ENCODE results near the gene PBXIP1. TPM values are rescaled to one million over a fixed set of nuclear protein-coding genes. Genes with fewer than 3 reads are reported as not detected.
"Not testable (repeated sequence)": the region's sequence is repeated elsewhere in the genome, so short reads cannot be mapped to it uniquely, and the experiment has no call there.

The PBXIP1 gene
- total and polyA plus RNA-seq, 5 donors from 2014 or later: 349 to 774 (median 412) TPM

DNA sequence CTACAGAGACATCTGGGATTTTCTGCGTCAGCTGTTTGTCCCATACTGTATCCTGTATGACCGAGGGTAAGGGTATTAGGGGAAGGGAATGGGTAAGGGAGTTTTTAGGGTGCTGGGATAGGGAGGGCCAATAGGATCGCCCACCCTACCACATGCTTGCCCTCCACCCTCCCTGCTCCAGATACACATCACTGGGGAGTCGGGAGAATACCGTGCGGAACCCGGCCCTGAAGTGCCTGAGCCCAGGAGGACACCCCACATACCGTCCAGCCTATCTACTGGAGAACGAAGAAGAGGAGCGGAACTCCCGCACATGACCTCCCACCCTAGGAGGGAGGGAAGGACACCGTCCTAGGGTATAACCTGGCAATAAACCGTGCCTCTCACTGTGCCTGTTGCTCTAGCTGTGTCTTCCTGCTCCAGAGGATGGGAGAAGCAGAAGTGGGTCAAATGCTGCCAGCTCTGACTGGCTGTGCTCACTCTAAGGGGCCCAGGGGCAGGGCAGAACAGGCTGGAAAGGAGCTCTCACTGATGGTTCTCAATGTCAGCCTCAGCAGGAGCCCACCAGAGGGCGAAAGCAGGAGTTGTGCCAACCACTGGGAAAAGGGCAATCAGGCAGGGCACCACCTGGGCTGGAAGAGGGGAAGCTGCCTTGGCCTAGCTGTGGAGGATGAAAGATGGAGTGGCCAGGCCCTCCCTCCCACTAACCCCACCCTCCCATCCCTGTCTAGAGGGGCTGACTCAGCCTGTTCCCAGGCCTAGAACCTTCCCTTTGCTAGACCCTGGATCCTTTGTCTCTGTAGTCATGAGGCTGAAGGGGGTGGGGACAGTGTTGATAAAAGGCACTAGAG is 37.0 kb upstream of the PBXIP1 start:
- Histone ChIP-seq H3K4me3 (ENCODE audit: low read depth, low read length) (no peak overlapping the region), H3K27ac (ENCODE audit: insufficient read depth, low read length, poor library complexity, severe bottlenecking) (no peak overlapping the region), H3K27me3 (ENCODE audit: control insufficient read depth, insufficient read depth, low read length) (no peaks in the 10 kb centered on the region), H3K9me3 (ENCODE audit: control insufficient read depth in 2 of 2, low read length in 2 of 2) (no peaks in the 10 kb centered on the region), H3K4me1 (ENCODE audit: control insufficient read depth, insufficient read depth, low read length, poor library complexity, severe bottlenecking) (no peaks in the 10 kb centered on the region), H3K36me3 (ENCODE audit: control insufficient read depth, insufficient read depth, low read length) (peaks cover 26% of the 10 kb centered on the region)
- no peak overlapping the region for H3K27ac Mint-ChIP-seq
- H3K4me3 Mint-ChIP-seq: no peak overlapping the region
- H3K9me3 Mint-ChIP-seq: no peaks in the 10 kb centered on the region
- no peaks in the 10 kb centered on the region for H3K27me3 Mint-ChIP-seq
- peaks cover 13% of the 10 kb centered on the region for H3K36me3 Mint-ChIP-seq
- DNase-seq (no peak), ATAC-seq (ENCODE audit: low read depth in 2 of 2) (no peak)
- peaks cover 0 to 30% (median 7%) of the 10 kb centered on the region in 4 donors for H3K4me1 Mint-ChIP-seq

GRCh38 chr1:154990276-154990675 is 34.4 kb upstream of the PBXIP1 start:
- Histone ChIP-seq H3K27me3 (ENCODE audit: control insufficient read depth, insufficient read depth, low read length) (no peaks in the 10 kb centered on the region), H3K9me3 (ENCODE audit: control insufficient read depth in 2 of 2, low read length in 2 of 2) (no peaks in the 10 kb centered on the region), H3K4me3 (ENCODE audit: low read depth, low read length) (no peak overlapping the region), H3K27ac (ENCODE audit: insufficient read depth, low read length, poor library complexity, severe bottlenecking) (no peak overlapping the region), H3K36me3 (ENCODE audit: control insufficient read depth, insufficient read depth, low read length) (peaks cover 30% of the 10 kb centered on the region), H3K4me1 (ENCODE audit: control insufficient read depth, insufficient read depth, low read length, poor library complexity, severe bottlenecking) (peaks cover under 1% of the 10 kb centered on the region)
- DNase-seq: no peak
- no peak for ATAC-seq (ENCODE audit: low read depth in 2 of 2)
- no peaks in the 10 kb centered on the region for H3K9me3 Mint-ChIP-seq
- no peaks in the 10 kb centered on the region for H3K27me3 Mint-ChIP-seq
- H3K36me3 Mint-ChIP-seq: peaks cover 13% of the 10 kb centered on the region
- no peak overlapping the region for H3K27ac Mint-ChIP-seq
- H3K4me1 Mint-ChIP-seq: peaks cover 0 to 18% (median 7%) of the 10 kb centered on the region in 4 donors
- H3K4me3 Mint-ChIP-seq: no peak overlapping the region

GRCh38 chr1:154989195-154989860 is 33.4 kb upstream of the PBXIP1 start:
- no peak overlapping the region for H3K4me3 Mint-ChIP-seq
- H3K27ac Mint-ChIP-seq: peak overlapping the region in 1 of 3 donors; percentile 29
- H3K36me3 Mint-ChIP-seq: peaks cover 13% of the 10 kb centered on the region
- DNase-seq (no peak), ATAC-seq (ENCODE audit: low read depth in 2 of 2) (no peak)
- H3K9me3 Mint-ChIP-seq: no peaks in the 10 kb centered on the region
- Histone ChIP-seq H3K4me1 (ENCODE audit: control insufficient read depth, insufficient read depth, low read length, poor library complexity, severe bottlenecking) (peaks cover 10% of the 10 kb centered on the region), H3K4me3 (ENCODE audit: low read depth, low read length) (no peak overlapping the region), H3K36me3 (ENCODE audit: control insufficient read depth, insufficient read depth, low read length) (peaks cover 30% of the 10 kb centered on the region), H3K27me3 (ENCODE audit: control insufficient read depth, insufficient read depth, low read length) (no peaks in the 10 kb centered on the region), H3K9me3 (ENCODE audit: control insufficient read depth in 2 of 2, low read length in 2 of 2) (no peaks in the 10 kb centered on the region), H3K27ac (ENCODE audit: insufficient read depth, low read length, poor library complexity, severe bottlenecking) (no peak overlapping the region)
- H3K27me3 Mint-ChIP-seq: no peaks in the 10 kb centered on the region
- H3K4me1 Mint-ChIP-seq: peaks cover 0 to 18% (median 7%) of the 10 kb centered on the region in 4 donors

DNA sequence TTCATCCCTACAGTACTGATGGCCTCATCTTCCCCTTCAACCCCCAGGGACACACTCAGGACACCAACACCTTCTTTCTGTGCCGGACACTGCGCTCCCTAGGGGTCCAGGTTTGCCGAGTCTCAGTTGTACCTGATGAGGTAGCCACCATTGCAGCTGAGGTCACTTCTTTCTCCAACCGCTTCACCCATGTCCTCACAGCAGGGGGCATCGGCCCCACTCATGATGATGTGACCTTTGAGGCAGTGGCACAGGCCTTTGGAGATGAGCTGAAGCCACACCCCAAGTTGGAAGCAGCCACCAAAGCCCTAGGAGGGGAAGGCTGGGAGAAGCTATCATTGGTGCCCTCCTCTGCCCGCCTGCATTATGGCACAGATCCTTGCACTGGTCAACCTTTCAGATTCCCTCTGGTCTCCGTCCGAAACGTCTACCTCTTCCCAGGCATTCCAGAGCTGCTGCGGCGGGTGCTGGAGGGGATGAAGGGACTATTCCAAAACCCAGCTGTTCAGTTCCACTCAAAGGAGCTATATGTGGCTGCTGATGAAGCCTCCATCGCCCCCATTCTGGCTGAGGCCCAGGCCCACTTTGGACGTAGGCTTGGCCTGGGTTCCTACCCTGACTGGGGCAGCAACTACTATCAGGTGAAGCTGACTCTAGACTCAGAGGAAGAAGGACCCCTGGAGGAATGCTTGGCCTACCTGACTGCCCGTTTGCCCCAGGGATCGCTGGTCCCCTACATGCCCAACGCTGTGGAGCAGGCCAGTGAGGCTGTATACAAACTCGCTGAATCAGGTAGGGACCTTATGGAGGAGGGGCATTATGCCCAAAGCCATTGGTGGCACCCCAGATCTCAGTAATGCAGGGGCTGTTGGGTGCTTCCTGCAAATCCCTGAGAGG is 32.4 kb upstream of the PBXIP1 start:
- H3K36me3 Mint-ChIP-seq: peaks cover 13% of the 10 kb centered on the region
- Histone ChIP-seq H3K4me3 (ENCODE audit: low read depth, low read length) (no peak overlapping the region), H3K27ac (ENCODE audit: insufficient read depth, low read length, poor library complexity, severe bottlenecking) (no peak overlapping the region), H3K27me3 (ENCODE audit: control insufficient read depth, insufficient read depth, low read length) (no peaks in the 10 kb centered on the region), H3K9me3 (ENCODE audit: control insufficient read depth in 2 of 2, low read length in 2 of 2) (no peaks in the 10 kb centered on the region), H3K4me1 (ENCODE audit: control insufficient read depth, insufficient read depth, low read length, poor library complexity, severe bottlenecking) (peaks cover 20% of the 10 kb centered on the region), H3K36me3 (ENCODE audit: control insufficient read depth, insufficient read depth, low read length) (peaks cover 30% of the 10 kb centered on the region)
- H3K4me3 Mint-ChIP-seq: no peak overlapping the region
- H3K4me1 Mint-ChIP-seq: peaks cover 0 to 18% (median 10%) of the 10 kb centered on the region in 4 donors
- DNase-seq (no peak), ATAC-seq (ENCODE audit: low read depth in 2 of 2) (no peak)
- H3K9me3 Mint-ChIP-seq: no peaks in the 10 kb centered on the region
- no peaks in the 10 kb centered on the region for H3K27me3 Mint-ChIP-seq
- H3K27ac Mint-ChIP-seq: no peak overlapping the region

DNA sequence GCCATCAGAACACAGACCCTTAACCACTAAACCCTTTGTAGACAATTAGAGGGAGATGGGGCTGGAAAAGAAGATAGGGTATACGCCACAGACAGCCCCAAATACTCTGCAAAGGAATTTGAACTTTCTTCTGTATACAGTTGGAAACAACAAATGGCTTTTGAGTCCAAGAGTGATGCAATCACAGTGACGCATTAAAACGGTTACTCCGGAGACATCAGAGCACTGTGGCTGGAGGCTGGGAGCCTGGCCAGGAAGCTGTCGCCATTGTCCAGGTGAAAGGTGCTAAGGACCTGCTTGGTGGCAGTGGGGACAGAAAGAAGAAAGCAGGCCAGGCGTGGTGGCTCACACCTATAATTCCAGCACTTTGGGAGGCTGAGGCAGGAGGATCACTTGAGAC is 31.4 kb upstream of the PBXIP1 start:
- Mint-ChIP-seq H3K27me3 (no peaks in the 10 kb centered on the region), H3K4me3 (peak overlapping the region in 1 of 4 donors; percentile 43), H3K27ac (no peak overlapping the region), H3K9me3 (no peaks in the 10 kb centered on the region), H3K36me3 (peaks cover 11% of the 10 kb centered on the region), H3K4me1 (peaks cover 0 to 18% (median 10%) of the 10 kb centered on the region in 4 donors)
- no peaks in the 10 kb centered on the region for H3K27me3 ChIP-seq (ENCODE audit: control insufficient read depth, insufficient read depth, low read length)
- DNase-seq (no peak), ATAC-seq (ENCODE audit: low read depth in 2 of 2) (no peak)
- H3K4me1 ChIP-seq (ENCODE audit: control insufficient read depth, insufficient read depth, low read length, poor library complexity, severe bottlenecking): peaks cover 27% of the 10 kb centered on the region
- H3K36me3 ChIP-seq (ENCODE audit: control insufficient read depth, insufficient read depth, low read length): peaks cover 30% of the 10 kb centered on the region
- no peak overlapping the region for H3K27ac ChIP-seq (ENCODE audit: insufficient read depth, low read length, poor library complexity, severe bottlenecking)
- H3K4me3 ChIP-seq (ENCODE audit: low read depth, low read length): no peak overlapping the region
- H3K9me3 ChIP-seq (ENCODE audit: control insufficient read depth in 2 of 2, low read length in 2 of 2): no peaks in the 10 kb centered on the region

GRCh38 chr1:154986736-154987135 is 30.8 kb upstream of the PBXIP1 start:
- peak overlapping the region in 1 of 3 donors; percentile 48 for H3K27ac Mint-ChIP-seq

GRCh38 chr1:154983776-154984466 is 28.0 kb upstream of the PBXIP1 start:
- H3K27me3 ChIP-seq (ENCODE audit: control insufficient read depth, insufficient read depth, low read length): no peaks in the 10 kb centered on the region
- Mint-ChIP-seq H3K27ac (no peak overlapping the region), H3K9me3 (no peaks in the 10 kb centered on the region), H3K36me3 (peaks cover 8% of the 10 kb centered on the region), H3K27me3 (no peaks in the 10 kb centered on the region), H3K4me3 (no peak overlapping the region), H3K4me1 (peaks cover 0 to 13% (median 7%) of the 10 kb centered on the region in 4 donors)
- peak overlapping the region; percentile 98 for H3K4me3 ChIP-seq (ENCODE audit: low read depth, low read length)
- peak overlapping the region; percentile 85 for H3K27ac ChIP-seq (ENCODE audit: insufficient read depth, low read length, poor library complexity, severe bottlenecking)
- DNase-seq (no peak), ATAC-seq (ENCODE audit: low read depth in 2 of 2) (no peak)
- H3K36me3 ChIP-seq (ENCODE audit: control insufficient read depth, insufficient read depth, low read length): peaks cover 12% of the 10 kb centered on the region
- peaks cover 30% of the 10 kb centered on the region for H3K4me1 ChIP-seq (ENCODE audit: control insufficient read depth, insufficient read depth, low read length, poor library complexity, severe bottlenecking)
- no peaks in the 10 kb centered on the region for H3K9me3 ChIP-seq (ENCODE audit: control insufficient read depth in 2 of 2, low read length in 2 of 2)

More at GRCh38 chr1:154986736-154987135, 30.8 kb upstream of the PBXIP1 start:
- Histone ChIP-seq H3K4me1 (ENCODE audit: control insufficient read depth, insufficient read depth, low read length, poor library complexity, severe bottlenecking) (peaks cover 30% of the 10 kb centered on the region), H3K36me3 (ENCODE audit: control insufficient read depth, insufficient read depth, low read length) (peaks cover 30% of the 10 kb centered on the region)
- H3K9me3 Mint-ChIP-seq; H3K27ac ChIP-seq (ENCODE audit: insufficient read depth, low read length, poor library complexity, severe bottlenecking); ATAC-seq (ENCODE audit: low read depth in 2 of 2); H3K27me3 ChIP-seq (ENCODE audit: control insufficient read depth, insufficient read depth, low read length); H3K27me3 Mint-ChIP-seq; H3K9me3 ChIP-seq (ENCODE audit: control insufficient read depth in 2 of 2, low read length in 2 of 2); DNase-seq; H3K4me3 ChIP-seq (ENCODE audit: low read depth, low read length): not testable (repeated sequence)
- H3K4me3 Mint-ChIP-seq: peak overlapping the region in 1 of 4 donors; percentile 43
- peaks cover 0 to 18% (median 10%) of the 10 kb centered on the region in 4 donors for H3K4me1 Mint-ChIP-seq
- peaks cover 10% of the 10 kb centered on the region for H3K36me3 Mint-ChIP-seq
